NCI-H82 (cell line): ENCODE data around the gene INPP4A.

ENCODE experiments used
- DNase-seq: peaks from one replicate; lab custom pipeline; 2025; lab: John Stamatoyannopoulos, UW

INPP4A gene

DNA sequence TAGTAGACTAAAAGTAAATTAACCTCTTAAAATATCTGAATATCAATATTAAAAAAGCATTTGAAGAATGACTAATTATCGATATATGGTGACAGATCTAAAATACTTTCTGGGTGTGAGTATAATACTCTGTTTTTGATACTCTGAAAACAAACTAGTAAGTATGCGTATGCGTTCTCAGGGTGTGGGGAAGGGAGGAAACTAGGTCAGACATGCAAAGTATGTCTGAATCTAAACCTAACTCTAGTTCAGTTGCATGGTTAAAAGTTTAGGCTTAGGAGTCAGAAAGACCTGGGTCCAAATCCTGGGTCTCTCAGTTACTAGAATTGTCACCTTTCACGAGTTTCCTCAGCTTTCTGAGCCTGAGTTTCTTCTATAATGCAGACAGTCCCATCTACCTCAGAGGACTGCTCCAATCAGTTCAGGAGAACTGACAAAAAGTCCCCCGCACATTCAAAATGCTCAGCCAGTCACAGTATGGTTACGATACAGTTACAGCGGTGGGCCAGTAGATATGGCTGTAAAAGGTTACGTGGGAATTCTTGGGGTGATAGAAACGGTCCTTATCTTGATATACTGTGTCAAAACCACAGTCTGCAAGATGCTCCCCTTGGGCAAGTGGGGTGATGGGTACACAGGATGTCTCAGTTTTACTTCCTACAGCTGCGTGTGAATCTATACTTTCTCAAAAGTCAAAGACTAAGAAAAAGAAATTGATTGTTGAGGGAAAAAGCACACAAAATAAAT is 192.9 kb downstream of the INPP4A start:
- DNase-seq = no peak

DNA sequence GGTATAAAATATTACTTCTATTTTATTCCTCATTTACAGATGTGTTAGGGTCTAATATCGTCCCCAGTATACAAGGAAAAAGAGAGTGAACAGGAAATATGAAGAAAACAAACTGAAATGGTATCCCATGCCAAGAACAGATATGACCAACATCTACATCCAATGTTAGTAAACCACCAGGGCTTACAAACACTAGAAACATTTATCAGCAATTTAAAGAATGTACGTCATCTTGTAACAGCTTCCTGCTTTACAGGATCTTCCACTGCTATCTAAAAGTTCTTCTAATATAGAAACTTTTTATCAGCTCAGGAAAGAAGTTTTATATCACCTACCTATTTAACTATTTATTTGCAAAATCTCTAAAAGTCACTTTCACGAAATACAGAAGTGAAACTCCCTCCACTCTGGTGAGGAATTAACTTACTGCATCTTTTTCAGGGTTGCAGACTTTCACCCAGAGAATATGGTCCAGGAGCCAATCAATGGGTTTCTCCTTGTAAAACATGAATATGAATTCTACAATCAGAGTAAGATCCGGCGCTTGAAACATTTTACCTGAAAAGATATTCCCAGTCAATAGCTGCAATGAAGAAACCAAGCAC is 198.9 kb downstream of the INPP4A start:
- DNase-seq = no peak
